WERI-Rb-1 (cell line): ENCODE results near the gene NR1I2.

Experiments used
- DNase-seq: peaks from one replicate; pipeline ENCODE4 v3.0.0-alpha.2; 2020
- H3K27ac ChIP-seq: fragments of 250-450 bp; sonication (Bioruptor Pico); 2 replicates; pipeline ENCODE4 v1.5.1; 2020; ENCODE audit warnings: mild to moderate bottlenecking, moderate library complexity
- H3K27me3 ChIP-seq: fragments of 250-450 bp; sonication (Bioruptor Pico); 2 replicates; pipeline ENCODE4 v1.5.1; 2021; ENCODE audit warnings: mild to moderate bottlenecking, low read depth, moderate library complexity; ENCODE audit not compliant: insufficient read depth, severe bottlenecking
- H3K36me3 ChIP-seq: fragments of 250-450 bp; sonication (Bioruptor Pico); 2 replicates; pipeline ENCODE4 v1.5.1; 2020; ENCODE audit warnings: mild to moderate bottlenecking, moderate library complexity
- H3K4me3 ChIP-seq: 2 replicates; pipeline ENCODE4 v1.5.1; 2011; ENCODE audit warnings: low read depth, mild to moderate bottlenecking, control low read depth, low read length
- H3K9me3 ChIP-seq: fragments of 250-450 bp; sonication (Bioruptor Pico); 2 replicates; pipeline ENCODE4 v1.5.1; 2021; ENCODE audit warnings: mild to moderate bottlenecking, moderate library complexity; ENCODE audit not compliant: severe bottlenecking
- TF ChIP-seq, protein P1 (sequence below): IDR thresholded peaks from 2 replicates; pipeline ENCODE4 v1.5.1; 2011; ENCODE audit warnings: low read depth, mild to moderate bottlenecking, control low read depth, inconsistent platforms, low read length

The NR1I2 gene

DNA sequence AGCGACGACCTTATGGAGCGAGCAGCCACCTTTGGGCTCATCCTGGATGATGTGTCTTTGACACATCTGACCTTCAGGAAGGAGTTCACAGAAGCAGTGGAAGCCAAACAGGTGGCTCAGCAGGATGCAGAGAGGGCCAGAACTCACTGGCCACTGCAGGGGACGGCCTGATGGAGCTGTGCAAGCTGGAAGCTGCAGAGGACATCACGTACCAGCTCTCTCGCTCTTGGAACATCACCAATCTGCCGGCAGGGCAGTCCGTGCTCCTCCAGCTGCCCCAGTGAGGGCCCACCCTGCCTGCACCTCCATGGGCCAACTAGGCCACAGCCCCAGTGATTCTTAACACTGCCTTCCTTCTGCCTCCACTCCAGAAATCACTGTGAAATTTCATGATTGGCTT lies 10.4 kb downstream of the NR1I2 start:
- Histone ChIP-seq H3K27me3 (no peaks in the 10 kb centered on the region), H3K27ac (no peak overlapping the region), H3K9me3 (no peaks in the 10 kb centered on the region), H3K36me3 (no peaks in the 10 kb centered on the region), H3K4me3 (no peak overlapping the region)
- TF ChIP-seq, protein P1, sequence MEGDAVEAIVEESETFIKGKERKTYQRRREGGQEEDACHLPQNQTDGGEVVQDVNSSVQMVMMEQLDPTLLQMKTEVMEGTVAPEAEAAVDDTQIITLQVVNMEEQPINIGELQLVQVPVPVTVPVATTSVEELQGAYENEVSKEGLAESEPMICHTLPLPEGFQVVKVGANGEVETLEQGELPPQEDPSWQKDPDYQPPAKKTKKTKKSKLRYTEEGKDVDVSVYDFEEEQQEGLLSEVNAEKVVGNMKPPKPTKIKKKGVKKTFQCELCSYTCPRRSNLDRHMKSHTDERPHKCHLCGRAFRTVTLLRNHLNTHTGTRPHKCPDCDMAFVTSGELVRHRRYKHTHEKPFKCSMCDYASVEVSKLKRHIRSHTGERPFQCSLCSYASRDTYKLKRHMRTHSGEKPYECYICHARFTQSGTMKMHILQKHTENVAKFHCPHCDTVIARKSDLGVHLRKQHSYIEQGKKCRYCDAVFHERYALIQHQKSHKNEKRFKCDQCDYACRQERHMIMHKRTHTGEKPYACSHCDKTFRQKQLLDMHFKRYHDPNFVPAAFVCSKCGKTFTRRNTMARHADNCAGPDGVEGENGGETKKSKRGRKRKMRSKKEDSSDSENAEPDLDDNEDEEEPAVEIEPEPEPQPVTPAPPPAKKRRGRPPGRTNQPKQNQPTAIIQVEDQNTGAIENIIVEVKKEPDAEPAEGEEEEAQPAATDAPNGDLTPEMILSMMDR = no peak
- DNase-seq = no peak

DNA sequence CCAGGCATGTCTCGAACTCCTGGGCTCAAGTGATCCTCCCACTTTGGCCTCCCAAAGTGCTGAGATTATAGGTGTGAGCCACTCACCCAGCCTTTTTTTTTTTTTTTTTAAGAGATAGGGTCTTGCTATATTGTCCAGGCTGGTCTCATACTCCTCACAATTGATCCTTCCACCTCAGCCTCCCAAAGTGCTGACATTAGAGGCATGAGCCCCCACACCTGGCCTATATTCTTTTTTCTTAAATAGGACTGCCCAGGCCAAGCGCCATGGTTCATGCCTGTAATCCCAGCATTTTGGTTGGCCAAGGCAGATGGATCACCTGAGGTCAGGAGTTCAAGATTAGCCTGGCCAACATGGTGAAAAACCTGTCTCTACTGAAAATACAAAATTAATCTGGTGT lies 12.5 kb downstream of the NR1I2 start:
- no peaks in the 10 kb centered on the region for H3K27me3 ChIP-seq
- TF ChIP-seq, protein P1 = no peak
- no peaks in the 10 kb centered on the region for H3K9me3 ChIP-seq
- no peak overlapping the region for H3K27ac ChIP-seq
- DNase-seq = no peak
- no peak overlapping the region for H3K4me3 ChIP-seq
- H3K36me3 ChIP-seq = no peaks in the 10 kb centered on the region

DNA sequence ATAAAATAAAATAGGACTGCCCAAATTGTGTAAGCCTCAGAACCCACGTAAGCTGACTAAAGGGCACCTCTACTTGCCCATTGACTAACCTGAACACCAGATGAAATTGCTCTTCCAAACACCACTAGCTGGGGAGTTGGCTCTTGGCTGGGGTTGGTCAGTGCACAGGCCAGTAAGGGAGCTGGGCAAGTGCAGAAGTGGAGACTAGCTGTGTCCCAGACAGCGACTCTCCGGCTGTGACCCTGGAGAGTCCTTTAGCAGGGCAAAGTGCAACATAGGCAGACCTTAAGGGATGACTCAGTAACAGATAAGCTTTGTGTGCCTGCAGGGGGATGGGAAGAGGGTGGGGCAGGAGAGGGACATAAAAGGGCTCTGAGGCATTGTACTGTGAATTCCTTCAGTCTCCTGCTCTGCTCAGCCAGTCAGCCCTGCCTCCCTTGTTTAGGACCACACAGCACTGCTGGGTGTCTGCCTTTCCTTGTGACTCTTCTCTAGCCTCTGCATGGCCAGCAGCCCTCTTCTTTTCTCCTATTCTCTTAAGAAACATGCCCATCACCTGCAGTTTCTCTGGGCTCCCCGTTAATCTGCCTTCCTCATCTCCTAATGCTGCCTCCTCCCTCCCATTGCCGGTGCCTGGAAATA lies 13.2 kb downstream of the NR1I2 start:
- H3K36me3 ChIP-seq = no peaks in the 10 kb centered on the region
- H3K27ac ChIP-seq = no peak overlapping the region
- no peak overlapping the region for H3K4me3 ChIP-seq
- no peaks in the 10 kb centered on the region for H3K9me3 ChIP-seq
- H3K27me3 ChIP-seq = peaks cover 1% of the 10 kb centered on the region
- DNase-seq = no peak
- TF ChIP-seq, protein P1 = no peak

DNA sequence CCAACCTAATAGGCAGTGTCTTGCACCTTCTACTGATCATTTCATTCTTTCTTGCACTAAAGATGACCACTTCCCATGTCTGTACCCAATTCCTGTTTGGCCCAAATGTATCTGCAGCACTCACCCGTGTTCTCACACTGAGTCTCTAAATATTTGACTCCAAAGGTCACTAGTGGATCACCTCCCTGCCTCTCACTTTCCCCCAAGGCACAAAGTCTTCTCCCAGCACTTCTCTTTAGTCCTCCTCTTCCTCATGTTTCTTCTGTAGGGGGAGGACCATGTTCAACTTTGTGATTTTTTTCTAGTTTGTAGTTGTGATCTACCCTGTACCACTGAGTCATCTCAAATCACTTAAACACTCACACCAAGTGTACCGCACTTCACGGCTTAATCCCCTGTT lies 13.9 kb downstream of the NR1I2 start:
- TF ChIP-seq, protein P1 = no peak
- no peak overlapping the region for H3K4me3 ChIP-seq
- no peaks in the 10 kb centered on the region for H3K36me3 ChIP-seq
- H3K27ac ChIP-seq = no peak overlapping the region
- peaks cover 3% of the 10 kb centered on the region for H3K27me3 ChIP-seq
- no peak for DNase-seq
- no peaks in the 10 kb centered on the region for H3K9me3 ChIP-seq

DNA sequence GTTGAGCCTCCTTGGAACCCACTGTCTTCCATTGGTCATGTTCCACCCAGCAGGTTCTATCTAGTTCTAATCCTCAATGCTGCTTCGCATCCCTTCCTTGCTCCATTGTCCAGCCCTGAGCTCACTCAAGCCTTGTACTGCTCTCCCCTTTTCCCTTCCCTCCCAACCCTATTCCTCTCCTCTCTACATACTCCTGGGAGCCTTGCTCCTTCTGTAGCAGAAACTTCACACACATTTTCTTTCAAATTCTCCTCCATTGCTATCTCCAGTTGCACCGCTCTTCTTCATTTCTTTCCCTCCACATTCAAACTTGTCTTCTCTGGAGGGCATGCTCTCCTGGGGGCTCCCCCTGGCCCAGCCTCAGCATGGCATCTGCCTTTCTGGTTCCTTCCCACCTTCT lies 14.5 kb downstream of the NR1I2 start:
- no peaks in the 10 kb centered on the region for H3K9me3 ChIP-seq
- TF ChIP-seq, protein P1 = no peak
- no peak overlapping the region for H3K4me3 ChIP-seq
- H3K36me3 ChIP-seq = no peaks in the 10 kb centered on the region
- H3K27ac ChIP-seq = no peak overlapping the region
- peaks cover 3% of the 10 kb centered on the region for H3K27me3 ChIP-seq
- no peak for DNase-seq

DNA sequence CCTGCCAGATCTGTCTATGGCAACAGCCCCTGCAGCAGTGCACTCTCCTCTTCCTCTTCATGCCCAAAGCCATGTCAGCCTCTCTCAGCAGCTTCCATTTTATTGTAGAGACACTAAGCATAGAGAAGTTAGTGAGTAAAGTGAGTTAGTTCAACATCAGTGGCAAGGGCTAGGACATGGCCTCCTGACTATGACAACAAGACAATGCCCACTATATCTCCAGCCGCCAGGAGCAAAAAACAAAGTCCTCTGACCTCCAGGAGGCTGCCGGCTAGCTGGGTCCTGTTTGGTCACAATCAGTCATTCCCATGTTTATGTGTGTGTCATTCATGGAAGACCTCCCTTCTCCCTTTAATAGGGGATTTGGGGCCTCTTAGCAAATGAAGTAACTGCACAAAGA lies 14.9 kb downstream of the NR1I2 start:
- TF ChIP-seq, protein P1 = no peak
- H3K27ac ChIP-seq = no peak overlapping the region
- no peaks in the 10 kb centered on the region for H3K36me3 ChIP-seq

More for the DNA sequence above, 14.9 kb downstream of the NR1I2 start:
- no peak overlapping the region for H3K4me3 ChIP-seq
- no peak for DNase-seq
- no peaks in the 10 kb centered on the region for H3K9me3 ChIP-seq
- H3K27me3 ChIP-seq = peaks cover 3% of the 10 kb centered on the region
